CD4-positive, alpha-beta T cell (primary cell): Measurements from ENCODE around the gene CALN1. TPM values are rescaled to one million over a fixed set of nuclear protein-coding genes. Genes with fewer than 3 reads are reported as not detected.

Source experiments
- ATAC-seq: fragments of 200-7000 bp; cut with Tn5 transposase; one replicate; pipeline ENCODE4 v1.10.0; 2022; ENCODE audit warnings: mild to moderate bottlenecking; ENCODE audit not compliant: poor library complexity
- CTCF ChIA-PET: fragments of 350-600 bp; sonication (Branson Sonifier 250); formaldehyde crosslinking; loops from one replicate; lab custom pipeline; 2021; ENCODE audit warnings: antibody characterized with exemption, inconsistent platforms; lab: Charles Lee
- POLR2A ChIA-PET: fragments of 350-600 bp; sonication (Branson Sonifier 250); formaldehyde crosslinking; loops from one replicate; lab custom pipeline; 2021; ENCODE audit warnings: antibody characterized with exemption, inconsistent platforms; lab: Charles Lee
- DNase-seq, 14 experiments: peaks; one replicate each; pipeline ENCODE4 v3.0.0-alpha.2; 2013 to 2020; ENCODE audit warnings: mixed read lengths in 2 of 14
- H3K27ac ChIP-seq, 2 donors: one replicate each; pipeline versions ENCODE4 v1.5.1 to v1.7.0; 2013; ENCODE audit warnings: low read length in 2 of 2, low read depth in 1 of 2, mild to moderate bottlenecking in 1 of 2
- H3K27me3 ChIP-seq, 2 experiments: 1 replicate in 1 of 2; 2 replicates in 1 of 2; pipeline versions ENCODE4 v1.6.1 to v1.7.0; 2013; ENCODE audit warnings: low read length in 2 of 2, control low read depth in 1 of 2, mild to moderate bottlenecking in 1 of 2, moderate library complexity in 1 of 2; ENCODE audit not compliant: insufficient read depth in 2 of 2, control insufficient read depth in 1 of 2
- H3K36me3 ChIP-seq: one replicate; pipeline ENCODE4 v1.6.1; 2013; ENCODE audit warnings: low read length, control low read depth; ENCODE audit not compliant: insufficient read depth
- H3K4me1 ChIP-seq: one replicate; pipeline ENCODE4 v1.6.1; 2013; ENCODE audit warnings: low read length, control low read depth; ENCODE audit not compliant: insufficient read depth
- H3K4me3 ChIP-seq: one replicate; pipeline ENCODE4 v1.5.1; 2013; ENCODE audit warnings: mild to moderate bottlenecking, low read length, moderate library complexity
- H3K9me3 ChIP-seq, 2 experiments: 1 replicate in 1 of 2; 2 replicates in 1 of 2; pipeline versions ENCODE4 v1.6.1 to v1.7.0; 2013; ENCODE audit warnings: low read length in 2 of 2, mild to moderate bottlenecking in 2 of 2, control low read depth in 1 of 2, moderate library complexity in 1 of 2; ENCODE audit not compliant: control insufficient read depth in 1 of 2, insufficient read depth in 1 of 2
- H3K27ac Mint-ChIP-seq: one replicate; pipeline ENCODE4 v1.8.0; 2020; ENCODE audit warnings: mixed read lengths
- H3K27me3 Mint-ChIP-seq: one replicate; pipeline ENCODE4 v1.8.0; 2021; ENCODE audit warnings: mixed read lengths
- H3K36me3 Mint-ChIP-seq: one replicate; pipeline ENCODE4 v1.8.0; 2021; ENCODE audit warnings: low read depth, mixed read lengths
- H3K4me1 Mint-ChIP-seq: one replicate; pipeline ENCODE4 v1.8.0; 2021; ENCODE audit warnings: low read depth, mixed read lengths
- H3K4me3 Mint-ChIP-seq: one replicate; pipeline ENCODE4 v1.8.0; 2020; ENCODE audit warnings: mild to moderate bottlenecking, mixed read lengths
- H3K9me3 Mint-ChIP-seq: one replicate; pipeline ENCODE4 v1.8.0; 2020; ENCODE audit warnings: mixed read lengths
- CTCF ChIP-seq: fragments of 200-600 bp; IDR thresholded peaks from one replicate; pipeline ENCODE4 v1.8.0; 2022; ENCODE audit warnings: antibody characterized with exemption, mild to moderate bottlenecking
- intact Hi-C, 2 experiments: fragments of 100-400 bp; cut with DNase I in 1 of 2; cut with micrococcal nuclease in 1 of 2; formaldehyde crosslinking; loops; one replicate each; pipeline versions ENCODE4 v1.15.1 to v1.9.0; 2023 to 2025; cut with DNase I, micrococcal nuclease
- total RNA-seq, 174 experiments: library from RNA in 2 of 174; stranded (reverse) in 2 of 174; gene quantifications; one replicate each; pipeline ENCODE4 v1.2.3 and lab custom pipeline; 2021 to 2026

Gene CALN1
- total RNA-seq, 2 experiments from 2014 or later, result 0.06 TPM; not detected in 1

- H3K27me3 Mint-ChIP-seq, result no peaks in the 10 kb centered on the region
- no peak for ATAC-seq
- H3K4me3 Mint-ChIP-seq, result no peak overlapping the region
- no peaks in the 10 kb centered on the region for H3K4me1 Mint-ChIP-seq
- intact Hi-C loops, result no loop called here
- no peaks in the 10 kb centered on the region for H3K36me3 ChIP-seq
- H3K9me3 ChIP-seq, result peaks cover 0 to 21% of the 10 kb centered on the region in 2 experiments
- no peaks in the 10 kb centered on the region for H3K36me3 Mint-ChIP-seq
- no peaks in the 10 kb centered on the region for H3K4me1 ChIP-seq
- H3K27ac Mint-ChIP-seq, result no peak overlapping the region
- H3K9me3 Mint-ChIP-seq, result peaks cover 15% of the 10 kb centered on the region
- CTCF ChIA-PET, result no interaction called here
- no peak for DNase-seq
- H3K27me3 ChIP-seq, result no peaks in the 10 kb centered on the region
- H3K4me3 ChIP-seq, result no peak overlapping the region
- POLR2A ChIA-PET, result no interaction called here
- no peak for TF ChIP-seq CTCF
- no peak overlapping the region for H3K27ac ChIP-seq
Measured at GRCh38 chr7:71886046-71886445, 526.1 kb downstream of the CALN1 start.

DNA sequence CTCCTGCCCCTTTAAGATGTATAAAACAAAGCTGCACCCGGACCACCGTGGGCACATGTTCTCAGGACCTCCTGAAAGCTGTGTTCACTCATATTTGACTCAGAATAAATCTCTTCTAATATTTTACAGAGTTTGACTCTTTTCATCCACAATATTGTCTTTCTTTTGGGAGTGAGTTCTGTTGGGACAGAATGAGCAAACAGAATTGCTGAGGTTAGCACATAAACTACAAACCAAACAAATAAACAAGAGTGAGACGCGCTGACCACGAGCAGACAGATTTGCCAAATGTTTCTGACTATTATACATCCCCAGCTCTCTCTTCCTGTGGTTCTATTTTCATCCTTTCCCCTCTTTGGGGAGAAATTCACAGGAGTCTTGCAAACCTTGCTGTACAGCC lies 526.7 kb downstream of the CALN1 start:
- no peak for TF ChIP-seq CTCF

GRCh38 chr7:71883415-71883814 lies 528.7 kb downstream of the CALN1 start:
- POLR2A ChIA-PET, result no interaction called here
- ATAC-seq (no peak), DNase-seq (no peak)
- H3K4me1 ChIP-seq, result no peaks in the 10 kb centered on the region
- CTCF ChIA-PET, result no interaction called here
- Mint-ChIP-seq H3K27ac (no peak overlapping the region), H3K27me3 (no peaks in the 10 kb centered on the region), H3K36me3 (no peaks in the 10 kb centered on the region), H3K9me3 (peaks cover 16% of the 10 kb centered on the region), H3K4me3 (no peak overlapping the region), H3K4me1 (no peaks in the 10 kb centered on the region)
- H3K4me3 ChIP-seq, result no peak overlapping the region
- no peaks in the 10 kb centered on the region for H3K27me3 ChIP-seq
- intact Hi-C loops, result no loop called here
- H3K36me3 ChIP-seq, result no peaks in the 10 kb centered on the region
- H3K9me3 ChIP-seq, result peaks cover 0 to 4% of the 10 kb centered on the region in 2 experiments
- no peak for TF ChIP-seq CTCF
- H3K27ac ChIP-seq, result no peak overlapping the region

More for the DNA sequence above, 526.7 kb downstream of the CALN1 start:
- intact Hi-C loops, result no loop called here
- Histone ChIP-seq H3K9me3 (peaks cover 0 to 18% of the 10 kb centered on the region in 2 experiments), H3K36me3 (no peaks in the 10 kb centered on the region), H3K4me3 (no peak overlapping the region), H3K27ac (no peak overlapping the region), H3K27me3 (no peaks in the 10 kb centered on the region), H3K4me1 (no peaks in the 10 kb centered on the region)
- Mint-ChIP-seq H3K4me1 (no peaks in the 10 kb centered on the region), H3K27ac (no peak overlapping the region), H3K27me3 (no peaks in the 10 kb centered on the region), H3K9me3 (peaks cover 15% of the 10 kb centered on the region), H3K36me3 (no peaks in the 10 kb centered on the region), H3K4me3 (no peak overlapping the region)
- DNase-seq (no peak), ATAC-seq (no peak)
- POLR2A ChIA-PET, result no interaction called here
- CTCF ChIA-PET, result no interaction called here
